Stimulated activated CD4-positive, alpha-beta T cell treated with anti-CD3 and anti-CD28 coated beads, TNF-alpha, amount 100 ng/mL, for 4 hours (primary cell): Measurements from ENCODE around the gene FAM110C.
"Not testable (repeated sequence)": the region's sequence is repeated elsewhere in the genome, so short reads cannot be mapped to it uniquely, and the experiment has no call there.

Experiments used
- DNase-seq, 3 experiments: peaks; one replicate each; pipeline ENCODE4 v3.0.0-alpha.2; 2020; ENCODE audit warnings: low read depth in 3 of 3

The FAM110C gene, protein sequence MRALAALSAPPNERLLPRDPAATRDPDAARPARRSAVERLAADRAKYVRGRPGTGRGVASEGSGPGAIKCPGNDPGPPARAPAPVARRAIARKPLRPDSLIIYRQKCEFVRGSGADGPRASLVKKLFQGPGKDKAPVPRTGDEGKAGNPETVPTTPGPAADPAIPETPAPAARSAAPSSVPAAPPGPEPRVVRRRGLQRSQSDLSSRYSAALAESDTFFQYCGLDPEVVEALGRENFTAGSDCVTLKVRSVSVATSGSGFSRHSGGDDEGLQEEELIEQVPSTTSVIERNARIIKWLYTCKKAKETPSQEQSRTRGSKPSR

DNA sequence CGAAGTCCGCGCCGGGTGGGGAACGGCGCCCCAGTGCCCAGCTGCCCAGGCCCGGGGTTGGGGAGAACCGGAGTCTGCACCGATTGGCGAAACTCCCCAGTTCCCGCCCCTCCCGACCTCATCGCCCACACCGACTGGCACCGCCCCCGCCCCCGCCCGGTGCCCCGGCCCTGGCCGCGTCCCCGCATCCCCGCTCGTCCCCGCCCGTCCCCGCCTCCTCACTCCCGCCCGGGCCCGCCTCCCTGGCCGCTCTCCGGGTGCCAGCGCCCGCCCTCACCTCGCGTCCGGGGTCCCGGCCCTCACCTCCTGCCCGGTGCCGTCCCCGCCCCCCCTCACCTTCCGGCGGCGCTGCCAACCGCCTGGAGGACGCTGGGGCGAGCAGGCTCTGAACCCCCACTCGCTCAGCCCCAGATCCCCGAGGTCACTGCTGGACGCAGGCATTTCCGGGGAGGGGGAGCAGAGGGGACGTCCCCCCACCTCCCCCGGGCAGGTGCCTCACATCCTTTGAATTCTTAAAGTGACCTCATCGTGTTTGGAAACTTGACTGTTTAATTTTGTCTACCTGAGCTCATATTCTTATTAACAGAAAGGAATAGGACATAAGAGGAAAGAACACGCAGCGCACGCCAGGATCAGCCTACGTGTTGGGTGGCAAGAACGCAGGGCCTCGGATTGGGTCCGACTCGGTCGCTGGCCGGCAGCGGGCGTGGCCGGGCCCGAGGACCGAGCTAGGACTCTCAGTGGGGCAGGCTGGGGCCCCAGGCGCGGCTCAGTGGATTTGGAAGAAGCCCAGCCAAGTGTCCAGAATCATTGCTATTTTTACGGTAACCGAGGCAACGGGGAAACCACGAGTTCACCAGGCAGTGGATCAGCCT is at the start of gene FAM110C:
Gene FAM110C (minus strand): TSS at position 35 of the 875 bp plus-strand sequence. CDS start 120 bp downstream, outside the sequence.
- peak; percentile 9 to 35 (median 30) for DNase-seq

DNA sequence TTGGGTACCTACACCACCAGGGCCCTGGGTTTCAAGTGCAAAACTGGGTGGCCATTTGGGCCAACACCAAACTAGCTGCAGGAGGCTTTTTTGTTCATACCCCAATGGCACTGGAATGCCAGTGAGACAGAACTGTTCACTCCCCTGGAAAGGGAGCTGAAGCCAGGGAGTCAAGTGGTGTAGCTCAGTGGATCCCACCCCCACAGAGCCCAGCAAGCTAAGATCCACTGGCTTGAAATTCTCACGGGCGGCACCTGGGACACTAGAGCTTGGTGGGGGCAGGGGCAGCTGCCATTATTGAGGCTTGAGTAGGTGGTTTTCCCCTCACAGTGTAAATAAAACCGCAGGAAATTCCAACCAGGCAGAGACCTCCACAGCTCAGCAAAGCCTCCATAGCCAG is 46.0 kb upstream of the FAM110C start:
- no peak for DNase-seq

DNA sequence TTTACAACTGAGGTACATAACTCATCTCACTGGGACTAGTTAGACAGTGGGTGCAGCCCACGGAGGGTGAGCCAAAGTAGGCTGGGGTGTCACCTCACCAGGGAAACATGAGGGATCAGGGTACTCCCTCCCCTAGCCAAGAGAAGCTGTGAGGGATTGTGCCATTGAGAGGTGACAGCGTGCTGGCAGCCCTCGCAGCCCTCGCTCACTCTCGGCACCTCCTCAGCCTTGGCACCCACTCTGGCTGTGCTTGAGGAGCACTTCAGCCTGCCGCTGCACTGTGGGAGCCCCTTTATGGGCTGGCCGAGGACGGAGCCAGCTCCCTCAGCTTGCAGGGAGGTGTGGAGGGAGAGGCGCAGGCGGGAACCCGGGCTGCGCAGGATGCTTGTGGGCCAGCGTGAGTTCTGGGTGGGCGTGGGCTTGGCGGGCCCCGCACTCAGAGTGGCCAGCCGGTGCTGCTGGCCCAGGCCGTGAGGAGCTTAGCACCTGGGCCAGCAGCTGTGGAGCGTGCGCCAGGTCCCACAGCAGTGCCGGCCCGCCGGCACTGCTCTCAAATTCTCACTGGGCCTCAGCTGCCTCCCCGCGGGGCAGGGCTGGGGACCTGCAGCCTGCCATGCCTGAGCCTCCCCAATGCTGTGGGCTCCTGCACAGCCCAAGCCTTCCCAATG is 44.5 kb upstream of the FAM110C start:
- DNase-seq: no peak

DNA sequence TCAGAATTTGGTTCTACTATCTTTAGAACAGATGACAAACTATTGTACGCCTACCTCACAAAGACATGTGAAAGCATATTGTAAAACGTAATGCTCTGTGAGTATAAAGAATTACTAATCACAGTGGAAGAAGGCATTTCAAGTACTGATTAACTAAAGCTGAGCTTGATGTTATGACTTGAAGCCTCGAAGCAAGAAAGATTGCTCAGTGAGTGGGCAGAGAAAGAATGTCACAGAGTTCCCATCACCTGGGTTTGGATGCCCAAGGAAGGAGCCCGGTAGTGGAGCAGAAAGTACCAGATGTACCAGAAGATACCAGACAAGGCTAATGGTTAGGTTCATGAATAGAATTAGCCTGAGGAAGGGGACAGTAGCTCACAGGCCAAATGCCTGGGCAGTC is 39.5 kb upstream of the FAM110C start:
- no peak for DNase-seq

DNA sequence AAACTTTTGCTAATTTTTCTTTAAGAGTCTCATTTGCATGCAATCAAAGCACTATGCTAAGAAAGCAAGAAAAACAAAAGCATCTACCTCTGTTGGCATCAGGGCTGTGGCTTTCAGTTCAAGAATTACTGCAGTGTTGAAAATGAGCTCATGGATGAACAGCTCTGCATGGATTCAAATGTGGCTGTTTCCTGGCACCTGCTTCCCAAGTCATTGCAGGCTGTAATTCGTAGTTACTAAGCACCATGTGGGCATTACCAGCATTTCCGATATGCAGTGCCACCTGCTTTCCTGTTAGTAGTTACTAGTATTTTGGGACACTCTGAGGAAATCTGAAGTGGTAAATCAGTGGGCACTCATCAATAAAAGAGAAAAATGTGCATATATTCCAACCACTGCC is 37.8 kb upstream of the FAM110C start:
- DNase-seq: no peak

DNA sequence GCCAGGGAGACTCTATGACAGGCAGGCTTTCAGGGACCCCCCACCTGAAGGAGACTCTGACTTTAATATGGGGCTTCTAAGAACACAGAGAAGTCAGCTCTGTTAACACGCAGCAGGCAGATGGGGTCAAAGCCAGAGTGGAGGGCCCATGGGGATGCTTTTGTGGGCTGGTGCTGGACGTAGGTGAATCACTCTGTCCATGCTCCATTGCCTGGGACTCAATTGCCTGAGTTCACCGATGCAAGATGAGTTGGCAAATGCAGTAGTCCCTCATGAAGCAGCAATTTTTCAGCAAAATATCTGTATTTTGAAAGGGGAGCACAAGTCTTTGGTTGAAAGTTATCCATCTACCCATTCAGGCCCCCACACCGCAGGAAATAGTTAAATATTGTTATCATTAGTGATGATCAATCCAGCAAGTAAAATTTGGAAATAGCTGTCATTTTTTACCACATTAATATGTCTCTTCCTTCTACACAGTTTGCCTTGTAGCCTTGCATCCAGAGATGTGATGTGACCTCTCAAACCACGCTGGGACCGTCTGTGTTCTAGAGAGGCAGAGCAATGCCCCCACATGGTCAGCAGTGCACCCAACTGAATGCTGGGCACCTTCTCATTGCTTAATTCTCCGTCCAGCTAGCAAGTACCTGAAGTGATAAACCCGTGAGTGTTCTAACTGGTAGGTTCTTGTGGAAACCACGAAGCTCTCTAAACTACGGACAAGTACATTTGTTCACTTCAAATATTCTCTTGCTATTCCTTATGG is 34.8 kb upstream of the FAM110C start:
- DNase-seq: no peak

DNA sequence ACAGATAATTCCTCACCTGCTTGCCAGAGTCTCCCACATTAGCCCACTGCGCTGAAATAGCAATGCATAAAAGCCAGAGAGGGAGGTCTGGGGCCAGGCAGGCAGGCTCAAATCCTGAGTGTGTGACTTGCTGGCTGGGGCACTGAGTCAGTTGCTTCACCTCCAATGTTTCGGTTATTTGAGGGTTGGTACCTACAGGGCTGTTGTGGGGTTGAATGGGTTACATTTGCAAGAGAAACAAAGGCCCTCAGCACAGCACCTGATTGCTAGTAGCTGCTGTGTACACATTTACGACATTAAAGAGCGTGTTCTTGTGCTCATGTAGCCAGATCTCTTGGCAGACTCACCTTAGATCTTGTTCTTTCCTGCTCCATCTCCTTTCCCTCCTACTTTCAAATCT is 34.1 kb upstream of the FAM110C start:
- DNase-seq: no peak

DNA sequence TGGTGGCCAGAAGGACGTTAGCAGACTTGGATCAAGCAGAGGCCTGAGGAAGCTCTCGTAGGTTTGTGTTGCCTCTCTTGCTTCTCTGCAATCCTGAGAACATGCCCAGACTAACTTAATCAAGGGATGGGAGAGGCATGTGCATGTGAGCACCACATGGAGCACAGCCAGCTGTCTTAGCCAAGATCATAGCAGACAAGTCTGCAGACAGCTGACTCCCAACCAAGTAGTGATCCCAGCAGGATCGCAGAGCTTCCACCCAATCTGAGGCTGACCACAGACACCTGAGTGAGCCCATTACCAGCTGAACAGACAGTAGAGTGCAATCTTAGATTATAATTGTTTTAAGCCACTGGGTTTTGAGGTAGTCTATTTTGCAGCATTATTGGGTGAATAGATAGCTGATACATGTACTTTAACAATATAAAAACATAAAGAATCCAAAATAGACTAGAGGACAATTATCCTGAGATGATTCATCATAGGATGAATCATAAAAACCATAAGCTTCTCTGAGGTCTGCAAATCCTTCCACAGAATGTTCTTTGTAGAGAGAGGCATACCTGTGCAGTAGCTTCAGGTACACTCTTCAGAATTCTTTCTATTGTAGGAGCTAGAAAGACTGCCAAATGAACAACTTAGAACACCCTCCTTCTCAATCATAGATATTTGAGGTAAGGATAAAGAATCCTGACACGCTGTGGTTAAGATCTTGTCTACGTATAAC is 25.2 kb upstream of the FAM110C start:
- DNase-seq: no peak

DNA sequence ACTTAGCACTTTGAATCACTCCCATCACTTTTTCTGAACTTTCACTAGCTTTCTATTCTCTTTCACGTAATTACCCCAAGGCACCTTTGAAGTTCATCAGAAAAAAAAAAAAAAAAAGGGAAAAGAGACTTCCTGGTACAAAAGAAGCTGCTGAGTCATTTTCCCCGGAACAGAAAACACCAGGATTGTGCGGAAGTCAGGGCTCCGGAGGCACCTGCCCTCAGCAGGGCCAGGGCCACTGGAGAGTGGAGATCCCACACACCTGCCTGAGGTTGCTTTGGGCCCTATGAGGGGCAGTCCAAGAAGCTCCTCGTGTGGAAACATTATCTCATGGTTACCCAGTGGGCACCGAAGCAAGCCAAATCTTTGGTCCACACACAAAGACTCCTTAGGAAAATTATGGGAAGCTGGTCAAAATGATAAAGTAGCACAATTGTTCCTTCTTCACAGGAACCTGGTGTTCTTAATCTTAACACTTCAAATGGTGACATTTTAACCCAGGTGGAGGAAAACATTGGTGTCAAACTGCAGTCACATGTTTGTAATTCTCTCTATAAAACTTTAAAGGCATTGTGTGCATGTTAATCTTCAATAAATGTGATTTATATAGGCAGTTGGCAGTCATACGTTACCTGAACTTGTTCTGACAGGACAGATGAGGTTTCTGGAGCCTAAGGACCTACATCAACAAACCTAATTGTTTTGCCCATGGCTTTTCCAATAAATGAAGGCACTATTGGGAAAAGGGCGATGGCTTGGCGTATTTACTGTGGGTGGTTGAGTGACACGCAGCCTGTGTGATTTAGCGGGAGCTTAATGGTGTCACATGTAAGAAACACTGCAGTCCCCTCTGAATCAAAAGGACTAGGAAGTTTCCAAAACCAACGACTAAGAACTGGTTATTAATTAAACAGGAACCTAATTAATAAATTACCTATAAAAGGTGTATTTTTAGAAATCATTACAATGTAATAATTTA is 23.4 kb upstream of the FAM110C start:
- DNase-seq: no peak

DNA sequence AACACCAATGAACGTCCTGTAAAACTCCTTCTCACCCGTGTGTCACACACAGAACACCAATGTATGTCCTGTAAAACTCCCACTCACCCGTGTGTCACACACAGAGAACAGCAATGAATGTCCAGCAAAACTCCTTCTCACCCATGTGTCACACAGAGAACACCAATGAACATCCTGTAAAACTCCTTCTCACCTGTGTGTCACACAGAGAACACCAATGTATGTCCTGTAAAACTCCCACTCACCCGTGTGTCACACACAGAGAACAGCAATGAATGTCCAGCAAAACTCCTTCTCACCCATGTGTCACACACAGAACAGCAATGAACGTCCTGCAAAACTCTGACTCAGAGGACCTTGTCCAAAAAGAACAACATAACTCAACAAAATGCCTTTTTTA is 22.3 kb upstream of the FAM110C start:
- not testable (repeated sequence) for DNase-seq

DNA sequence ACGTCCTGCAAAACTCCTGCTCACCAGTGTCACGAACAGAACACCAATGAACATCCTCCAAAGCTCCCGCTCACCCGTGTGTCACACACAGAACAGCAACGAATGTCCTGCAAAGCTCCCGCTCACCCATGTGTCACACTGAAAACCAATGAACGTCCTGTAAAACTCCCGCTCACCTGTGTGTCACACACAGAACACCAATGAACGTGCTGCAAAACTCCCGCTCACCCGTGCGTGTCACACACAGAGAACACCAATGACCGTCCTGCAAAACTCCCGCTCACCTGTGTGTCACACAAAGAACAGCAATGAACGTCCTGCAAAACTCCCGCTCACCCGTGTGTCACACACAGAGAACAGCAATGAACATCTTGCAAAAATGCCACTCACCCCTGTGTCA is 20.5 kb upstream of the FAM110C start:
- DNase-seq: no peak

DNA sequence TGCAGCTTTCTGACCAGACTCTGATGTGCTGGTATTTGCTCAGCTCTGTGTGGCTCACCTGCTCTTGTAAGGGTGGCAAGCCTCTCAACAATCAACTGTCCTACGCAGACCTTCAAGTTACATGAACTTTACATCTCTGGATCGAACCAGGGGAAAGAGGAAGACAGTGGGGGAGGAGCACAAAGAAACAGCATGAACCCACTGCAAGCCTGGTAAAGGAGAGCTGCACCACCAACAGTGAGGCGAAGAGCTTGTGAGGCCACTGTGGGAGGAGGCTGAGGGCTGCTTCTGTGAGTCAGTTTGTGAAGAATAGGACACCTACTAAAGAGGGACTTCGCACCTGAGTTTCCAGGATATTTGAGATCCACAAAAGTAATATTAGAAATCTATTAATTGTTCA is 18.8 kb upstream of the FAM110C start:
- DNase-seq: no peak

DNA sequence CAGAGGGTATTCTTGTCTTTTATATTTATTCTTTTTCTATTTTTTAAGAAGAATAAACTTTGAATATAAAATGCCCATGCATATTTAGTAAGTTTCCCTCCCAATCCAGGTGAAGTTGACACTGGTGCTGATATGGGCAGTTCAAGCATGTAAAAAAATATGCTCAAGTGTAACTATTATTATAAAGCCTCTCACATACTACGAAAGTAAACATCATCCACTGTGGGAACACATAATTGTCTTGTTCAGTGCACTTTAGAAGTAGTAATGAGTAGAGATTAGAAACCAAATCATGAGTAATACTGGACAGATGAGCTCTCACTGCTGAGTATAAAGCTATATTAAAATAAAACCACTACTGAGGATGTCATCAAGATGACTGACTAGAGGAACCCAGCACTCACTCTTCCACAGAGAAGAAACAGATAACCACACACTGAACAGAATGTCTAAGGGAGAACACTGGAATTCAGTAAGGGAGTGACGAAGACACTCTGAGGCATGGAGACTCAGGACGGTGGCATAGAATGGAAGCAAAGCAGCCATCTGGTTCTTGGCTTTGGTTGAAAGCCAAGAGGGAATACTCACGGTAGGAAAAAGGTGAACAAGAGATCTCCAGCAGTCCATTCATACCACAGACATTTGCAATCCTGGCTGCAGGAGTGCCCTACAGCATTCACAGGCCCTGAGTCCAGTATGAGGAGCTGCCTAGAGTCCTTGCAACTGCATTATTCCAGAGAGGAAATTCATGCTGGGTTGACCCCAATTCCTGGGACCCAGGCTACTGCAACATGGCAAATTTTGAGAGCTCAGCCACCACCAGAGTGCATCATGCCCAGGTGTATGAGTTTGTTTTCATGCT is 9.5 kb upstream of the FAM110C start:
- no peak for DNase-seq

DNA sequence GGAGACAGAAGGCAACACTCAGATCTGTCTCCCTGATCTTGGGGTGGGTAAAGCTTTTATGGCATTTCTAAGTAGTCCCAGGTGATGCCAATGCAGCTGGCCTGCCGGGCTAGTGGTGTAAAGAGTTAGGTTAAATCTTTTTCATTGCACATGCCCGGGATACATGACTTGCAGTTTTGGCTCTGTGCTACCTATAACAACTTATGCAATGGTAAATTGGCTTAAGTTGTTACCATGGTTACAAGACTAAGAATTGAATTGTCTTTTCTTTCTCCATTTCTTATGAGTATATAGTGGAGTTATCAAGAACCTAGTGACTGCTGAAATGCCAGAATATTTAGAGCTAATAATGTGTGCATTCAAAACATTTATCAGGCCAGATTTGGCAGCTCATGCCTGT is 5.3 kb upstream of the FAM110C start:
- DNase-seq: no peak

DNA sequence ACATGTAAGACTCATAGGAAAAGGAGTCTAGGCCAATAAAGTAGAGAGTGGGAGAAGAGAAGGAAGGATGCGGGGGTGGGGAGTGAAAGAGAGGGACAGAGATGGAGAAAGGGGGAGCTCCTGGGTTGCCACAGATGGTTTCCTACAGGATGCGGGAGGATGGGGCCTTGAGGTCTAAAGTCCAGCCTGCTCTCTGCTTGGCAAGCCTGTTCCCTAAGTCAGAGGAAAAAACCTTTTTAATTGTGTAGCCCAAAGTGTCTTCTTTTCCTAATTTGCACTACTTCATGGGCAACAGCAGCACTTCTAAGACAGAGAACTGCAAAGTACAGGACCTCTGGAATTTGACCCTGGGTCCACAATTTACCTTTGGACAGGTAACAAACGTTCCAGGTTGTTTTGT is 1.4 kb upstream of the FAM110C start:
- DNase-seq: no peak

DNA sequence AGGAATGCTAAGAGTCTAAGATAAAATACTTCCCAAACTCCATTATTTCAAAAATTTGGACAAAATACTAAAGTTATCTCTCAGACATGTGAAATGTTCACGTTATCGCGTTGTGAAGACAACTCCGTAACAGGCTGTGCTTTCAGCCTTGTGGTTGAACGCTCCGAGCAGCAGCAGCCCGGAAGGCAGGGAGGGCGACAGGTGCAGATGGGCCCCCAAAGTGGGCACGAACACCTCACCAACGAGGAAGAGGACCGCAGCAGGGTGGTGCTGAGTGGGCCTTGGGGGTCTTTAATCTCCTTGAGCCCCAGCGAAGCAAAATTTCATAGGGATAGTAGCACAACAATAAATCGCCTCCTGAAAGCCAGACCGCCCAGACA is 1.0 kb upstream of the FAM110C start:
- no peak for DNase-seq

DNA sequence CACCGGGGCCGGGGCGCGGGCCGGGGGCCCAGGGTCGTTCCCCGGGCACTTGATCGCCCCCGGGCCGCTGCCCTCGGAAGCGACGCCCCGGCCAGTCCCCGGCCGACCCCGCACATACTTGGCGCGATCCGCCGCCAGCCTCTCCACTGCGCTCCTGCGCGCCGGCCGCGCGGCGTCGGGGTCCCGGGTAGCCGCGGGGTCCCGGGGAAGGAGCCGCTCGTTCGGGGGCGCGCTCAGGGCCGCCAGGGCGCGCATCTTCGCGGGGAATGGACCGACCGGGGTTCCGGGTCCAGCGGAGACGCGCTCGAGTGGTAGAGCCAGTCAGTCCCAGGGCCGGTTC is 204 bp downstream of the FAM110C start:
- DNase-seq: no peak

DNA sequence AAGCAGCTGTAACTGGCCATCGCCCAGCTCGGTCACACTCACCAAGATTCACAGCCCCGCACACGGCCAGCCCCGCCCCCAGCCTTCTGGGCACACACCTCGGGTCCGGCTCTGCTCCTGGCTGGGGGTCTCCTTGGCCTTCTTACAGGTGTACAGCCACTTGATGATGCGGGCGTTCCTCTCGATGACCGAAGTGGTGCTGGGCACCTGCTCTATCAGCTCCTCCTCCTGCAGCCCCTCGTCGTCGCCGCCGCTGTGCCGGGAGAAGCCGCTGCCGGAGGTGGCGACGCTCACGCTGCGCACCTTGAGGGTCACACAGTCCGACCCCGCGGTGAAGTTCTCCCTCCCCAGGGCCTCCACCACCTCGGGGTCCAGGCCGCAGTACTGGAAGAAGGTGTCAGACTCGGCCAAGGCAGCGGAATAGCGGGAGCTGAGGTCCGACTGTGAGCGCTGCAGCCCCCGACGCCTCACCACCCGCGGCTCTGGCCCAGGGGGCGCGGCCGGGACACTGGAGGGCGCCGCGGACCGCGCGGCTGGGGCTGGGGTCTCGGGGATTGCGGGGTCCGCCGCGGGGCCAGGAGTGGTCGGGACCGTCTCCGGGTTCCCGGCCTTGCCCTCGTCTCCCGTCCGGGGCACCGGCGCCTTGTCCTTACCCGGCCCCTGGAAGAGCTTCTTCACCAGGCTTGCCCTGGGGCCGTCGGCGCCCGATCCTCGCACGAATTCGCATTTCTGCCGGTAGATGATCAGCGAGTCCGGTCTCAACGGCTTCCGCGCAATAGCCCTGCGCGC is 769 bp downstream of the FAM110C start:
- DNase-seq: no peak
